SK-N-SH (cell line): ENCODE results near the gene SERPINB5.

Experiments
- CHD2 ChIP-seq: fragments of 150-350 bp; IDR thresholded peaks from 2 replicates; pipeline ENCODE4 v1.6.1; 2018; ENCODE audit warnings: low read length; ENCODE audit not compliant: partially characterized antibody
- EP300 ChIP-seq, 2 experiments: IDR thresholded peaks; 2 replicates each; pipeline versions ENCODE4 v1.4.0 to v1.6.1; 2012; ENCODE audit warnings: borderline replicate concordance in 1 of 2, low read depth in 1 of 2, low read length in 1 of 2
- EZH2phosphoT487 ChIP-seq: fragments of 200-600 bp; sonication (generic); IDR thresholded peaks from 2 replicates; pipeline ENCODE4 v1.6.1; 2017; ENCODE audit warnings: low read depth, mixed run types, mild to moderate bottlenecking, antibody characterized with exemption, moderate library complexity, borderline replicate concordance
- GABPA ChIP-seq: IDR thresholded peaks from 2 replicates; pipeline ENCODE4 v1.4.0; 2012; ENCODE audit warnings: low read depth, mild to moderate bottlenecking
- GATA2 ChIP-seq: sonication (generic); formaldehyde crosslinking; IDR thresholded peaks from 2 replicates; pipeline ENCODE4 v1.5.0; 2020; ENCODE audit warnings: mild to moderate bottlenecking, missing genetic modification reagents
- NRF1 ChIP-seq: IDR thresholded peaks from 2 replicates; pipeline ENCODE4 v1.6.1; 2012; ENCODE audit warnings: low read depth, mild to moderate bottlenecking, low read length
- RFX5 ChIP-seq: IDR thresholded peaks from 2 replicates; pipeline ENCODE4 v1.6.1; 2012; ENCODE audit warnings: mild to moderate bottlenecking, improper control_type of control experiment, low read length
- SIN3A ChIP-seq: IDR thresholded peaks from 2 replicates; pipeline ENCODE4 v1.6.1; 2012; ENCODE audit warnings: low read depth, mild to moderate bottlenecking, low read length, moderate library complexity, borderline replicate concordance
- TAF1 ChIP-seq: IDR thresholded peaks from 2 replicates; pipeline ENCODE4 v1.6.1; 2012; ENCODE audit warnings: low read depth, mild to moderate bottlenecking, low read length, moderate library complexity, borderline replicate concordance
- TCF12 ChIP-seq: IDR thresholded peaks from 2 replicates; pipeline ENCODE4 v1.4.0; 2012
- YY1 ChIP-seq: IDR thresholded peaks from 2 replicates; pipeline ENCODE4 v1.4.0; 2012; ENCODE audit warnings: low read depth, mild to moderate bottlenecking
- TF ChIP-seq, protein P1 (sequence below): fragments of 200-600 bp; sonication (generic); IDR thresholded peaks from 2 replicates; pipeline ENCODE4 v1.6.1; 2017; ENCODE audit warnings: antibody characterized with exemption, mild to moderate bottlenecking, moderate library complexity
- TF ChIP-seq, protein P2 (sequence below): IDR thresholded peaks from 2 replicates; pipeline ENCODE4; 2012
- TF ChIP-seq, protein P3 (sequence below): fragments of 150-350 bp; IDR thresholded peaks from 2 replicates; pipeline ENCODE4 v1.6.1; 2017; ENCODE audit warnings: antibody characterized with exemption, low read length, low read depth, borderline replicate concordance

DNA sequence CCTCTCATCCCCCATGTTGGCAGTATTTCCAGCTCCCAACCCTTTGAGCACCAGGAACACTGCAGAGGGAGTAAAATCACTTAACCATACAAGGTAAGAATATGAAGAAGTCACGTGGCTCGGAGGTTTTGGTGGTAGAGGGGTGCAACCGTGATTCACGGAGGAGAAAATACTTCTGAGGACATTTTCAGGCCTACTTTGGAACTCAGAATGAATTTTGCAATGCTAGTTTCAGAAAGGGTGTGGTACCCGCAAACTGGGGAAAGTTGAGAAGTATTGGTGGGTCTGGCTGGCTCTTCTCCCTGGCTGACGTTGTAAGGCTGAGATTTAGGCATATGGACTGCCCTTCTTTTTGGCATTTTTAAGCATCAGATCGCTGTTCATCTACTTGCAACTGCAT lies 442 bp downstream of the SERPINB5 start:
- TF ChIP-seq NRF1 (no peak), SIN3A (no peak), EP300 (IDR thresholded peaks at IDR 0.05; ENCODE audit: borderline replicate concordance in 1 of 2, low read depth in 1 of 2, low read length in 1 of 2) (no peak), TCF12 (no peak), GABPA (no peak), RFX5 (no peak), YY1 (no peak), EZH2phosphoT487 (no peak), TAF1 (no peak), CHD2 (no peak), GATA2 (CRISPR knock-in tag) (no peak)
- TF ChIP-seq, protein P1, sequence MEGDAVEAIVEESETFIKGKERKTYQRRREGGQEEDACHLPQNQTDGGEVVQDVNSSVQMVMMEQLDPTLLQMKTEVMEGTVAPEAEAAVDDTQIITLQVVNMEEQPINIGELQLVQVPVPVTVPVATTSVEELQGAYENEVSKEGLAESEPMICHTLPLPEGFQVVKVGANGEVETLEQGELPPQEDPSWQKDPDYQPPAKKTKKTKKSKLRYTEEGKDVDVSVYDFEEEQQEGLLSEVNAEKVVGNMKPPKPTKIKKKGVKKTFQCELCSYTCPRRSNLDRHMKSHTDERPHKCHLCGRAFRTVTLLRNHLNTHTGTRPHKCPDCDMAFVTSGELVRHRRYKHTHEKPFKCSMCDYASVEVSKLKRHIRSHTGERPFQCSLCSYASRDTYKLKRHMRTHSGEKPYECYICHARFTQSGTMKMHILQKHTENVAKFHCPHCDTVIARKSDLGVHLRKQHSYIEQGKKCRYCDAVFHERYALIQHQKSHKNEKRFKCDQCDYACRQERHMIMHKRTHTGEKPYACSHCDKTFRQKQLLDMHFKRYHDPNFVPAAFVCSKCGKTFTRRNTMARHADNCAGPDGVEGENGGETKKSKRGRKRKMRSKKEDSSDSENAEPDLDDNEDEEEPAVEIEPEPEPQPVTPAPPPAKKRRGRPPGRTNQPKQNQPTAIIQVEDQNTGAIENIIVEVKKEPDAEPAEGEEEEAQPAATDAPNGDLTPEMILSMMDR, result no peak
- TF ChIP-seq, protein P2, sequence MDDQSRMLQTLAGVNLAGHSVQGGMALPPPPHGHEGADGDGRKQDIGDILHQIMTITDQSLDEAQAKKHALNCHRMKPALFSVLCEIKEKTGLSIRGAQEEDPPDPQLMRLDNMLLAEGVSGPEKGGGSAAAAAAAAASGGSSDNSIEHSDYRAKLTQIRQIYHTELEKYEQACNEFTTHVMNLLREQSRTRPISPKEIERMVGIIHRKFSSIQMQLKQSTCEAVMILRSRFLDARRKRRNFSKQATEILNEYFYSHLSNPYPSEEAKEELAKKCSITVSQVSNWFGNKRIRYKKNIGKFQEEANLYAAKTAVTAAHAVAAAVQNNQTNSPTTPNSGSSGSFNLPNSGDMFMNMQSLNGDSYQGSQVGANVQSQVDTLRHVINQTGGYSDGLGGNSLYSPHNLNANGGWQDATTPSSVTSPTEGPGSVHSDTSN, result no peak
- TF ChIP-seq, protein P3, sequence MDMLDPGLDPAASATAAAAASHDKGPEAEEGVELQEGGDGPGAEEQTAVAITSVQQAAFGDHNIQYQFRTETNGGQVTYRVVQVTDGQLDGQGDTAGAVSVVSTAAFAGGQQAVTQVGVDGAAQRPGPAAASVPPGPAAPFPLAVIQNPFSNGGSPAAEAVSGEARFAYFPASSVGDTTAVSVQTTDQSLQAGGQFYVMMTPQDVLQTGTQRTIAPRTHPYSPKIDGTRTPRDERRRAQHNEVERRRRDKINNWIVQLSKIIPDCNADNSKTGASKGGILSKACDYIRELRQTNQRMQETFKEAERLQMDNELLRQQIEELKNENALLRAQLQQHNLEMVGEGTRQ, result no peak
